Measurements from ENCODE around the gene DPYD.

GRCh38 chr1:97500760-97501159 lies 420.1 kb downstream of the DPYD start:
- no peak for TF ChIP-seq CTCF (IDR thresholded peaks at IDR 0.05)
- TF ChIP-seq TAF1 (IDR thresholded peaks at IDR 0.05; ENCODE audit: borderline replicate concordance, low read depth, low read length), result no peak
- TF ChIP-seq TCF12 (IDR thresholded peaks at IDR 0.05), result no peak
- no peak for TF ChIP-seq EP300 (IDR thresholded peaks at IDR 0.05; ENCODE audit: borderline replicate concordance in 1 of 2, low read depth in 1 of 2, low read length in 1 of 2)
- no peak for TF ChIP-seq USF2 (IDR thresholded peaks at IDR 0.05; ENCODE audit: borderline replicate concordance, low read depth, low read length)
- TF ChIP-seq MAX (IDR thresholded peaks at IDR 0.05; ENCODE audit: low read depth), result no peak
- no peak for TF ChIP-seq EZH2phosphoT487 (IDR thresholded peaks at IDR 0.05; ENCODE audit: borderline replicate concordance, low read depth)
- TF ChIP-seq JUND (IDR thresholded peaks at IDR 0.05), result no peak
- no peak for TF ChIP-seq FOXM1 (IDR thresholded peaks at IDR 0.05; ENCODE audit: low read depth)
- no peak for TF ChIP-seq REST (IDR thresholded peaks at IDR 0.05; ENCODE audit: low read depth, low read length)
- no peak for TF ChIP-seq YY1 (IDR thresholded peaks at IDR 0.05; ENCODE audit: low read depth)
- TF ChIP-seq SMC3 (IDR thresholded peaks at IDR 0.05; ENCODE audit: low read depth, low read length), result no peak
- no peak for TF ChIP-seq MXI1 (IDR thresholded peaks at IDR 0.05; ENCODE audit: low read depth, low read length)
